Right lobe of liver (tissue), 6 donors: ENCODE measurements around the gene TSPAN1. TPM values are rescaled to one million over a fixed set of nuclear protein-coding genes. Genes with fewer than 3 reads are reported as not detected.

Source experiments
- ATAC-seq, 4 donors: fragments of 200-7000 bp; cut with Tn5 transposase; one replicate each; pipeline ENCODE4 v1.9.1; 2020; ENCODE audit warnings: mild to moderate bottlenecking in 4 of 4, moderate library complexity in 4 of 4
- DNase-seq, 3 donors: peaks; one replicate each; pipeline ENCODE4 v3.0.0-alpha.2; 2020
- H3K27ac ChIP-seq, 3 donors: fragments of 200-600 bp; one replicate each; pipeline ENCODE4 v1.8.0; 2022
- H3K27me3 ChIP-seq, 2 donors: fragments of 200-600 bp; one replicate each; pipeline ENCODE4 v1.8.0; 2022
- H3K36me3 ChIP-seq, 4 donors: fragments of 200-600 bp; sonication (generic) in 1 of 4; one replicate each; pipeline versions ENCODE4 v1.5.1 to v1.8.0; 2017 to 2022; ENCODE audit warnings: control low read depth in 1 of 4
- H3K4me1 ChIP-seq, 4 donors: fragments of 200-600 bp; sonication (generic) in 1 of 4; one replicate each; pipeline versions ENCODE4 v1.5.1 to v1.8.0; 2017 to 2022; ENCODE audit warnings: control low read depth in 1 of 4
- H3K4me3 ChIP-seq, 3 donors: fragments of 200-600 bp; one replicate each; pipeline ENCODE4 v1.8.0; 2022
- H3K9me3 ChIP-seq, 4 donors: fragments of 200-600 bp; sonication (generic) in 1 of 4; one replicate each; pipeline versions ENCODE4 v1.5.1 to v1.8.0; 2017 to 2022; ENCODE audit warnings: control low read depth in 1 of 4
- CTCF ChIP-seq, 4 donors: fragments of 200-600 bp in 3 of 4; fragments of 450-650 bp in 1 of 4; IDR thresholded peaks; one replicate each; pipeline versions ENCODE4 v1.5.1 to v1.8.0; 2016 to 2022; ENCODE audit warnings: antibody characterized with exemption in 4 of 4, mild to moderate bottlenecking in 2 of 4
- POLR2A ChIP-seq: fragments of 450-650 bp; IDR thresholded peaks from one replicate; pipeline ENCODE4 v1.6.1; 2017; ENCODE audit warnings: antibody characterized with exemption, mild to moderate bottlenecking
- WGBS: methylation state at CpG from one replicate; pipeline ENCODE4 v1.1.6; 2018; ENCODE audit warnings: low coverage, low lambda C conversion rate; ENCODE audit not compliant: insufficient coverage; ENCODE audit errors: missing lambda C conversion rate; 5-methylcytosine and 5-hydroxymethylcytosine counted together
- intact Hi-C, 2 donors: fragments of 100-400 bp; cut with DNase I; formaldehyde crosslinking; loops; one replicate each; pipeline versions ENCODE4 v1.11.2 to v1.14.1; 2022
- total RNA-seq, 6 experiments: library from RNA; depleted of rRNA in 2 of 6; stranded (reverse); fragments of >200 nt in 2 of 6; fragmentation: NEBNext Ultra II Directional in 3 of 6; extraction: Animal tissue kit (Norgen Biotek cat#: 25700) in 3 of 6; gene quantifications; one replicate each; pipeline versions ENCODE4 v1.1.0 to v1.2.4, GENCODE V29; 2016 to 2023
- donor health status: DM: no; HTN: yes; CAD: no.
- donor health status: DM: no; HTN: no; CAD: no.
- donor health status: DM: no; HTN: no; CAD: no.
- donor health status: DM: no; HTN: yes; CAD: no.
- donor health status: DM: no; HTN: yes; CAD: no.

The TSPAN1 gene
- total RNA-seq, 6 experiments from 2014 or later, result 2.6 to 6.3 (median 3.6) TPM

GRCh38 chr1:46148318-46148717 is 26.6 kb upstream of the TSPAN1 start:
- Histone ChIP-seq H3K9me3 (no peaks in the 10 kb centered on the region), H3K36me3 (no peaks in the 10 kb centered on the region), H3K27ac (no peak overlapping the region), H3K27me3 (no peaks in the 10 kb centered on the region), H3K4me3 (no peak overlapping the region), H3K4me1 (no peaks in the 10 kb centered on the region)
- intact Hi-C loops, result no loop called here
- ATAC-seq, result no peak
- no peak for DNase-seq
- TF ChIP-seq POLR2A, result no peak
- TF ChIP-seq CTCF (IDR thresholded peaks at IDR 0.05), result no peak
- 25% methylated on average over 1 of the region's 2 CpGs for WGBS

GRCh38 chr1:46150085-46150484 is 24.8 kb upstream of the TSPAN1 start:
- intact Hi-C loops, result no loop called here
- Histone ChIP-seq H3K27me3 (no peaks in the 10 kb centered on the region), H3K36me3 (no peaks in the 10 kb centered on the region), H3K9me3 (no peaks in the 10 kb centered on the region), H3K27ac (no peak overlapping the region), H3K4me1 (no peaks in the 10 kb centered on the region), H3K4me3 (no peak overlapping the region)
- ATAC-seq, result no peak
- WGBS, result 58% methylated on average over 2 of the region's 2 CpGs
- TF ChIP-seq CTCF (IDR thresholded peaks at IDR 0.05), result no peak
- TF ChIP-seq POLR2A, result no peak
- no peak for DNase-seq

GRCh38 chr1:46152016-46152415 is 22.9 kb upstream of the TSPAN1 start:
- no peak for TF ChIP-seq POLR2A
- TF ChIP-seq CTCF (IDR thresholded peaks at IDR 0.05), result no peak
- WGBS, result 50% methylated on average over 3 of the region's 3 CpGs
- no peak for DNase-seq
- no peaks in the 10 kb centered on the region for H3K9me3 ChIP-seq
- H3K4me3 ChIP-seq, result no peak overlapping the region
- H3K27me3 ChIP-seq, result no peaks in the 10 kb centered on the region
- no peak overlapping the region for H3K27ac ChIP-seq
- H3K36me3 ChIP-seq, result no peaks in the 10 kb centered on the region
- intact Hi-C loops, result no loop called here
- no peaks in the 10 kb centered on the region for H3K4me1 ChIP-seq
- no peak for ATAC-seq

GRCh38 chr1:46153228-46153627 is 21.7 kb upstream of the TSPAN1 start:
- H3K4me3 ChIP-seq, result no peak overlapping the region
- H3K27ac ChIP-seq, result no peak overlapping the region
- no peak for TF ChIP-seq POLR2A
- TF ChIP-seq CTCF (IDR thresholded peaks at IDR 0.05), result no peak
- H3K4me1 ChIP-seq, result no peaks in the 10 kb centered on the region
- H3K36me3 ChIP-seq, result no peaks in the 10 kb centered on the region
- no peak for DNase-seq
- intact Hi-C loops, result no loop called here
- H3K27me3 ChIP-seq, result no peaks in the 10 kb centered on the region
- no peaks in the 10 kb centered on the region for H3K9me3 ChIP-seq
- no peak for ATAC-seq
- WGBS, result no CpG with 5 or more reads among the region's 1 CpG

- ATAC-seq, result no peak
- H3K4me3 ChIP-seq, result no peak overlapping the region
- H3K27ac ChIP-seq, result no peak overlapping the region
- no peaks in the 10 kb centered on the region for H3K27me3 ChIP-seq
- H3K9me3 ChIP-seq, result no peaks in the 10 kb centered on the region
- WGBS, result 88% methylated on average over 1 of the region's 1 CpG
- DNase-seq, result no peak
- TF ChIP-seq POLR2A (no peak), CTCF (IDR thresholded peaks at IDR 0.05) (no peak)
- no peaks in the 10 kb centered on the region for H3K36me3 ChIP-seq
- H3K4me1 ChIP-seq, result no peaks in the 10 kb centered on the region
- intact Hi-C loops, result no loop called here
These were observed 21.2 kb upstream of the TSPAN1 start for GRCh38 chr1:46153732-46154131.
